Caco-2 (cell line): ENCODE measurements around the gene PPCS. TPM values are rescaled to one million over a fixed set of nuclear protein-coding genes. Genes with fewer than 3 reads are reported as not detected.
"Not testable (repeated sequence)": the region's sequence is repeated elsewhere in the genome, so short reads cannot be mapped to it uniquely, and the experiment has no call there.

Experiments
- BruUV-seq: library from RNA; stranded (reverse); fragments of 400-500 nt; replicated peaks from 2 replicates; lab custom pipeline; 2021; lab: Mats Ljungman, UMichigan
- CTCF ChIA-PET: fragments of 300-600 bp; sonication (Branson Sonifier 250); formaldehyde crosslinking; loops from one replicate; lab custom pipeline; 2022; ENCODE audit warnings: antibody characterized with exemption; lab: Charles Lee
- POLR2A ChIA-PET: fragments of 300-600 bp; sonication (Branson Sonifier 250); formaldehyde crosslinking; loops from one replicate; lab custom pipeline; 2022; ENCODE audit warnings: antibody characterized with exemption; lab: Charles Lee
- DNase-seq, 2 experiments: peaks; one replicate each; pipeline versions ENCODE4 v3.0.0 to v3.0.0-alpha.2; 2020 to 2022
- H3K27me3 ChIP-seq: replicated peaks from 2 replicates; pipeline ENCODE4 v1.6.0; 2011; ENCODE audit warnings: low read length; ENCODE audit not compliant: control insufficient read depth, insufficient read depth
- H3K36me3 ChIP-seq: 2 replicates; pipeline ENCODE4 v1.5.1; 2011; ENCODE audit warnings: low read length; ENCODE audit not compliant: control insufficient read depth, insufficient read depth
- H3K4me1 ChIP-seq: fragments of 250-450 bp; sonication (Bioruptor Pico); 2 replicates; pipeline ENCODE4 v1.5.1; 2020; ENCODE audit warnings: mild to moderate bottlenecking
- H3K4me3 ChIP-seq: 2 replicates; pipeline ENCODE4 v1.5.1; 2011; ENCODE audit warnings: low read depth, mild to moderate bottlenecking, control low read depth, low read length
- H3K9me3 ChIP-seq: fragments of 250-450 bp; sonication (Bioruptor Pico); 2 replicates; pipeline ENCODE4 v1.5.1; 2020; ENCODE audit warnings: mild to moderate bottlenecking, moderate library complexity
- H3K27ac Mint-ChIP-seq: one replicate; pipeline ENCODE4 v1.8.0; 2022; ENCODE audit warnings: mixed read lengths; ENCODE audit not compliant: unreplicated experiment
- H3K27me3 Mint-ChIP-seq: one replicate; pipeline ENCODE4 v1.8.0; 2022; ENCODE audit warnings: mixed read lengths; ENCODE audit not compliant: insufficient read depth, unreplicated experiment
- H3K36me3 Mint-ChIP-seq: one replicate; pipeline ENCODE4 v1.8.0; 2022; ENCODE audit warnings: mild to moderate bottlenecking, mixed read lengths; ENCODE audit not compliant: insufficient read depth, unreplicated experiment
- H3K4me1 Mint-ChIP-seq: one replicate; pipeline ENCODE4 v1.8.0; 2022; ENCODE audit warnings: low read depth, mixed read lengths; ENCODE audit not compliant: unreplicated experiment
- H3K4me3 Mint-ChIP-seq: one replicate; pipeline ENCODE4 v1.8.0; 2022; ENCODE audit warnings: mild to moderate bottlenecking, moderate library complexity, mixed read lengths; ENCODE audit not compliant: unreplicated experiment
- H3K9me3 Mint-ChIP-seq: one replicate; pipeline ENCODE4 v1.8.0; 2022; ENCODE audit warnings: mixed read lengths; ENCODE audit not compliant: unreplicated experiment
- intact Hi-C: fragments of 100-400 bp; cut with micrococcal nuclease; formaldehyde crosslinking; loops from one replicate; pipeline ENCODE4 v1.10.0; 2022; ENCODE audit not compliant: unreplicated experiment
- total RNA-seq: library from RNA; stranded (reverse); gene quantifications from 2 replicates; pipeline ENCODE4 v1.2.3, GENCODE V29; 2022
- TF ChIP-seq, protein P1 (sequence below), 2 experiments: fragments of 200-600 bp in 1 of 2; IDR thresholded peaks; 1 replicate in 1 of 2; 2 replicates in 1 of 2; pipeline versions ENCODE4 v1.5.1 to v1.8.0; 2011 to 2022; ENCODE audit warnings: antibody characterized with exemption in 1 of 2, control low read depth in 1 of 2, inconsistent platforms in 1 of 2, low read depth in 1 of 2, low read length in 1 of 2, mild to moderate bottlenecking in 1 of 2, moderate library complexity in 1 of 2; ENCODE audit not compliant: insufficient read depth in 1 of 2, severe bottlenecking in 1 of 2, unreplicated experiment in 1 of 2

Gene PPCS
- total RNA-seq, 1 experiment from 2014 or later = 41.0 TPM

GRCh38 chr1:42476605-42477004 is 20.3 kb downstream of the PPCS start:
- no peak overlapping the region for H3K4me3 Mint-ChIP-seq
- TF ChIP-seq, protein P1, sequence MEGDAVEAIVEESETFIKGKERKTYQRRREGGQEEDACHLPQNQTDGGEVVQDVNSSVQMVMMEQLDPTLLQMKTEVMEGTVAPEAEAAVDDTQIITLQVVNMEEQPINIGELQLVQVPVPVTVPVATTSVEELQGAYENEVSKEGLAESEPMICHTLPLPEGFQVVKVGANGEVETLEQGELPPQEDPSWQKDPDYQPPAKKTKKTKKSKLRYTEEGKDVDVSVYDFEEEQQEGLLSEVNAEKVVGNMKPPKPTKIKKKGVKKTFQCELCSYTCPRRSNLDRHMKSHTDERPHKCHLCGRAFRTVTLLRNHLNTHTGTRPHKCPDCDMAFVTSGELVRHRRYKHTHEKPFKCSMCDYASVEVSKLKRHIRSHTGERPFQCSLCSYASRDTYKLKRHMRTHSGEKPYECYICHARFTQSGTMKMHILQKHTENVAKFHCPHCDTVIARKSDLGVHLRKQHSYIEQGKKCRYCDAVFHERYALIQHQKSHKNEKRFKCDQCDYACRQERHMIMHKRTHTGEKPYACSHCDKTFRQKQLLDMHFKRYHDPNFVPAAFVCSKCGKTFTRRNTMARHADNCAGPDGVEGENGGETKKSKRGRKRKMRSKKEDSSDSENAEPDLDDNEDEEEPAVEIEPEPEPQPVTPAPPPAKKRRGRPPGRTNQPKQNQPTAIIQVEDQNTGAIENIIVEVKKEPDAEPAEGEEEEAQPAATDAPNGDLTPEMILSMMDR (IDR thresholded peaks at IDR 0.05; ENCODE audit: insufficient read depth in 1 of 2, low read depth in 1 of 2, low read length in 1 of 2, severe bottlenecking in 1 of 2, unreplicated experiment in 1 of 2) = no peak
- H3K9me3 ChIP-seq = no peaks in the 10 kb centered on the region
- intact Hi-C loops = no loop called here
- no peak for DNase-seq
- no peaks in the 10 kb centered on the region for H3K27me3 Mint-ChIP-seq
- no peaks in the 10 kb centered on the region for H3K9me3 Mint-ChIP-seq
- no peak overlapping the region for H3K4me3 ChIP-seq
- H3K4me1 Mint-ChIP-seq = no peaks in the 10 kb centered on the region
- BruUV-seq = no TSS peak
- ChIA-PET POLR2A (no interaction called here), CTCF (no interaction called here)
- H3K36me3 ChIP-seq = no peaks in the 10 kb centered on the region
- H3K4me1 ChIP-seq = no peaks in the 10 kb centered on the region
- H3K27me3 ChIP-seq = no peaks in the 10 kb centered on the region
- H3K36me3 Mint-ChIP-seq = no peaks in the 10 kb centered on the region
- no peak overlapping the region for H3K27ac Mint-ChIP-seq

DNA sequence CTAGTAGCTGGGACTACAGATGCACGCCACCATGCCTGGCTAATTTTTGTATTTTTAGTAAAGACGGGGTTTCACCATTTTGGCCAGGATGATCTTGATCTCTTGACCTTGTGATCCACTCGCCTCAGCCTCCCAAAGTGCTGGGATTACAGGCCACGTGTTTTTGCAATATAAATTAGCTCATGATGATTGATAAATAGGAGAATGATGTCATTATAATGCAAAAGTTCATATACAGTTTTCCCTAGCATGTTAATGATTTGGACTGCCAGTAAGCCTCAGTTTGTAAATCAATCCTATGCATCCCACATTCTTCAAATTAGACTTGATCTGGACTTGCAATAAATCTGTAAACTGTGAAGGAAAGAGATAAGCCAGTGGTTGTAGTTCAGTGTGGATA is 21.0 kb downstream of the PPCS start:
- intact Hi-C loops = not testable (repeated sequence)

GRCh38 chr1:42477775-42478174 is 21.4 kb downstream of the PPCS start:
- H3K4me3 ChIP-seq = no peak overlapping the region
- Mint-ChIP-seq H3K4me3 (no peak overlapping the region), H3K36me3 (no peaks in the 10 kb centered on the region), H3K9me3 (no peaks in the 10 kb centered on the region), H3K27me3 (no peaks in the 10 kb centered on the region), H3K27ac (no peak overlapping the region), H3K4me1 (no peaks in the 10 kb centered on the region)
- CTCF ChIA-PET = no interaction called here
- no peaks in the 10 kb centered on the region for H3K9me3 ChIP-seq
- no TSS peak for BruUV-seq
- no peaks in the 10 kb centered on the region for H3K27me3 ChIP-seq
- no peaks in the 10 kb centered on the region for H3K36me3 ChIP-seq
- TF ChIP-seq, protein P1 (IDR thresholded peaks at IDR 0.05; ENCODE audit: insufficient read depth in 1 of 2, low read depth in 1 of 2, low read length in 1 of 2, severe bottlenecking in 1 of 2, unreplicated experiment in 1 of 2) = no peak
- intact Hi-C loops = no loop called here
- no peak for DNase-seq
- no peaks in the 10 kb centered on the region for H3K4me1 ChIP-seq
- POLR2A ChIA-PET = no interaction called here

More for the DNA sequence above, 21.0 kb downstream of the PPCS start:
- H3K4me3 Mint-ChIP-seq, H3K4me3 ChIP-seq, H3K27ac Mint-ChIP-seq, DNase-seq, H3K27me3 Mint-ChIP-seq, H3K9me3 Mint-ChIP-seq, H3K4me1 Mint-ChIP-seq, H3K36me3 Mint-ChIP-seq, H3K27me3 ChIP-seq, H3K36me3 ChIP-seq, CTCF ChIA-PET, H3K9me3 ChIP-seq, POLR2A ChIA-PET, H3K4me1 ChIP-seq, BruUV-seq: not testable (repeated sequence)

- Mint-ChIP-seq H3K4me1 (no peaks in the 10 kb centered on the region), H3K4me3 (no peak overlapping the region), H3K9me3 (no peaks in the 10 kb centered on the region), H3K27me3 (no peaks in the 10 kb centered on the region), H3K36me3 (no peaks in the 10 kb centered on the region), H3K27ac (no peak overlapping the region)
- Histone ChIP-seq H3K27me3 (no peaks in the 10 kb centered on the region), H3K4me3 (no peak overlapping the region), H3K9me3 (no peaks in the 10 kb centered on the region), H3K36me3 (no peaks in the 10 kb centered on the region), H3K4me1 (no peaks in the 10 kb centered on the region)
- POLR2A ChIA-PET = no interaction called here
- BruUV-seq = no TSS peak
- CTCF ChIA-PET = no interaction called here
- peak in 1 of 2 experiments; percentile 28 for DNase-seq
- TF ChIP-seq, protein P1 (IDR thresholded peaks at IDR 0.05; ENCODE audit: insufficient read depth in 1 of 2, low read depth in 1 of 2, low read length in 1 of 2, severe bottlenecking in 1 of 2, unreplicated experiment in 1 of 2) = peak in 1 of 2 experiments; percentile 27
- intact Hi-C loops = no loop called here
Observed at GRCh38 chr1:42479621-42480020, 23.3 kb downstream of the PPCS start.
